HepG2 (cell line): ENCODE results near the gene PRKAR1A. TPM values are rescaled to one million over a fixed set of nuclear protein-coding genes. Genes with fewer than 3 reads are reported as not detected.

Experiments
- ARID3A ChIP-seq: IDR thresholded peaks from 2 replicates; pipeline ENCODE4 v1.6.1; 2012; ENCODE audit warnings: low read depth, low read length, improper control_type of control experiment
- BCL6 ChIP-seq: IDR thresholded peaks from 2 replicates; pipeline ENCODE4 v1.6.1; 2016; ENCODE audit warnings: missing genetic modification reagents, missing compliant biosample characterization
- CCDC6 ChIP-seq: sonication (generic); formaldehyde crosslinking; IDR thresholded peaks from 2 replicates; pipeline ENCODE4 v1.8.1; 2022; ENCODE audit warnings: mild to moderate bottlenecking, missing genetic modification reagents, moderate library complexity
- FOXJ3 ChIP-seq: sonication (generic); formaldehyde crosslinking; IDR thresholded peaks from 2 replicates; pipeline ENCODE4 v1.4.0; 2020; ENCODE audit warnings: missing genetic modification reagents, mild to moderate bottlenecking, borderline replicate concordance
- MED1 ChIP-seq: sonication (generic); formaldehyde crosslinking; IDR thresholded peaks from 2 replicates; pipeline ENCODE4 v1.4.0; 2020; ENCODE audit warnings: missing genetic modification reagents
- MIXL1 ChIP-seq: IDR thresholded peaks from 2 replicates; pipeline ENCODE4 v1.6.1; 2016
- MTF2 ChIP-seq: sonication (generic); formaldehyde crosslinking; IDR thresholded peaks from 2 replicates; pipeline ENCODE4 v1.5.0; 2020; ENCODE audit warnings: missing genetic modification reagents, borderline replicate concordance
- NPAS2 ChIP-seq: sonication (generic); formaldehyde crosslinking; IDR thresholded peaks from 2 replicates; pipeline ENCODE4 v1.8.0; 2022; ENCODE audit warnings: mild to moderate bottlenecking, missing genetic modification reagents, borderline replicate concordance
- RBM39 ChIP-seq: fragments of 200-400 bp; formaldehyde crosslinking; IDR thresholded peaks from one replicate; pipeline ENCODE4 v1.6.1; 2018; ENCODE audit warnings: antibody characterized with exemption, mild to moderate bottlenecking, low read depth, low read length; ENCODE audit not compliant: poor library complexity, severe bottlenecking
- SP140L ChIP-seq: sonication (generic); formaldehyde crosslinking; IDR thresholded peaks from 2 replicates; pipeline ENCODE4 v1.4.0; 2020; ENCODE audit warnings: missing genetic modification reagents, borderline replicate concordance
- STAT6 ChIP-seq: sonication (generic); formaldehyde crosslinking; IDR thresholded peaks from 2 replicates; pipeline ENCODE4 v1.4.0; 2020; ENCODE audit warnings: missing genetic modification reagents, mild to moderate bottlenecking, borderline replicate concordance
- ZBTB20 ChIP-seq: sonication (generic); formaldehyde crosslinking; IDR thresholded peaks from 2 replicates; pipeline ENCODE4 v1.8.1; 2023; ENCODE audit warnings: missing genetic modification reagents, low read depth, mild to moderate bottlenecking, borderline replicate concordance
- ZKSCAN1 ChIP-seq: fragments of 150-350 bp; IDR thresholded peaks from 2 replicates; pipeline ENCODE4 v1.6.1; 2014; ENCODE audit warnings: low read length
- ZNF30 ChIP-seq: sonication (generic); formaldehyde crosslinking; IDR thresholded peaks from 2 replicates; pipeline ENCODE4 v1.5.0; 2020; ENCODE audit warnings: mild to moderate bottlenecking, missing genetic modification reagents
- ZNF460 ChIP-seq: sonication (generic); formaldehyde crosslinking; IDR thresholded peaks from 2 replicates; pipeline ENCODE4 v1.5.1; 2020; ENCODE audit warnings: missing genetic modification reagents, mild to moderate bottlenecking, borderline replicate concordance
- ZNF570 ChIP-seq: sonication (generic); formaldehyde crosslinking; IDR thresholded peaks from 2 replicates; pipeline ENCODE4 v1.4.0; 2020; ENCODE audit warnings: mild to moderate bottlenecking, missing genetic modification reagents, borderline replicate concordance
- ZNF703 ChIP-seq: sonication (generic); formaldehyde crosslinking; IDR thresholded peaks from 2 replicates; pipeline ENCODE4 v1.5.1; 2020; ENCODE audit warnings: missing genetic modification reagents, mild to moderate bottlenecking, moderate library complexity, borderline replicate concordance
- ZNF747 ChIP-seq: sonication (generic); formaldehyde crosslinking; IDR thresholded peaks from 2 replicates; pipeline ENCODE4 v1.8.1; 2023; ENCODE audit warnings: missing genetic modification reagents, mild to moderate bottlenecking, borderline replicate concordance
- polyA plus RNA-seq, 8 experiments: library from polyadenylated mRNA; depleted of rRNA in 3 of 8; stranded (reverse) in 7 of 8; unstranded in 1 of 8; fragments of >200 nt; fragmentation: Illumina TruSeq in 4 of 8; extraction: Trizol in 4 of 8; gene quantifications; 2 replicates each; pipeline versions ENCODE4 v1.2.1 to v1.2.3, GENCODE V29; 2011 to 2016; ENCODE audit warnings: low read depth in 4 of 8, missing spikeins in 1 of 8, mixed read lengths in 1 of 8; ENCODE audit not compliant: insufficient read depth in 1 of 8
- total RNA-seq, 5 experiments: library from RNA; depleted of rRNA; stranded (reverse); fragments of >200 nt; fragmentation: Illumina TruSeq; extraction: Trizol; gene quantifications; 2 replicates each; pipeline ENCODE4 v1.2.3, GENCODE V29; 2016; ENCODE audit warnings: low read depth in 1 of 5
- TF ChIP-seq, protein P1 (sequence below): sonication (generic); formaldehyde crosslinking; conservative IDR thresholded peaks from 2 replicates; pipeline ENCODE4 v1.8.0; 2022; ENCODE audit warnings: mild to moderate bottlenecking, moderate library complexity, missing genetic modification reagents

PRKAR1A gene
- total and polyA plus RNA-seq, 2 of the 13 experiments (the other 11 are each of a cell fraction or from before 2014, with no cell fraction given): 265 to 266 TPM

- peak; percentile 29; the same call in 1 of the 2 replicates for TF ChIP-seq STAT6 (CRISPR knock-in tag)
- peak; percentile 36; the same call in 1 of the 2 replicates for TF ChIP-seq ZNF747
- TF ChIP-seq ZNF570 (CRISPR knock-in tag): no peak
- 0 out of 2 replicates have a peak, but pooled peaks have one; percentile 44 for TF ChIP-seq ZBTB20 (CRISPR knock-in tag)
- no peak for TF ChIP-seq ZNF30 (CRISPR knock-in tag)
- TF ChIP-seq RBM39: no peak
- TF ChIP-seq SP140L (CRISPR knock-in tag): no peak
- TF ChIP-seq BCL6 (CRISPR knock-in tag): peak; percentile 5; the same call in 1 of the 2 replicates
- TF ChIP-seq ZNF460 (CRISPR knock-in tag): no peak; the same call in 1 of the 2 replicates
- TF ChIP-seq CCDC6 (CRISPR knock-in tag): no peak
- TF ChIP-seq NPAS2 (CRISPR knock-in tag): no peak
- TF ChIP-seq FOXJ3 (CRISPR knock-in tag): peak; percentile 68; the same call in 1 of the 2 replicates
- 0 out of 2 replicates have a peak, but pooled peaks have one; percentile 16 for TF ChIP-seq ARID3A
- no peak for TF ChIP-seq ZNF703 (CRISPR knock-in tag)
- TF ChIP-seq MIXL1: no peak
- TF ChIP-seq, protein P1, sequence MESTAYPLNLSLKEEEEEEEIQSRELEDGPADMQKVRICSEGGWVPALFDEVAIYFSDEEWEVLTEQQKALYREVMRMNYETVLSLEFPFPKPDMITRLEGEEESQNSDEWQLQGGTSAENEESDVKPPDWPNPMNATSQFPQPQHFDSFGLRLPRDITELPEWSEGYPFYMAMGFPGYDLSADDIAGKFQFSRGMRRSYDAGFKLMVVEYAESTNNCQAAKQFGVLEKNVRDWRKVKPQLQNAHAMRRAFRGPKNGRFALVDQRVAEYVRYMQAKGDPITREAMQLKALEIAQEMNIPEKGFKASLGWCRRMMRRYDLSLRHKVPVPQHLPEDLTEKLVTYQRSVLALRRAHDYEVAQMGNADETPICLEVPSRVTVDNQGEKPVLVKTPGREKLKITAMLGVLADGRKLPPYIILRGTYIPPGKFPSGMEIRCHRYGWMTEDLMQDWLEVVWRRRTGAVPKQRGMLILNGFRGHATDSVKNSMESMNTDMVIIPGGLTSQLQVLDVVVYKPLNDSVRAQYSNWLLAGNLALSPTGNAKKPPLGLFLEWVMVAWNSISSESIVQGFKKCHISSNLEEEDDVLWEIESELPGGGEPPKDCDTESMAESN: 0 out of 2 replicates have a peak, but pooled peaks have one; percentile 35
- TF ChIP-seq ZKSCAN1: no peak
- peak; percentile 51 for TF ChIP-seq MED1 (CRISPR knock-in tag)
- no peak for TF ChIP-seq MTF2 (CRISPR knock-in tag)
Observed at GRCh38 chr17:68509141-68510057, 2.8 kb upstream of the PRKAR1A start (continued).
